ENCODE measurements around the gene C11orf42. TPM values are rescaled to one million over a fixed set of nuclear protein-coding genes. Genes with fewer than 3 reads are reported as not detected.

Gene C11orf42
- total RNA-seq, 4 donors from 2014 or later, result not detected

DNA sequence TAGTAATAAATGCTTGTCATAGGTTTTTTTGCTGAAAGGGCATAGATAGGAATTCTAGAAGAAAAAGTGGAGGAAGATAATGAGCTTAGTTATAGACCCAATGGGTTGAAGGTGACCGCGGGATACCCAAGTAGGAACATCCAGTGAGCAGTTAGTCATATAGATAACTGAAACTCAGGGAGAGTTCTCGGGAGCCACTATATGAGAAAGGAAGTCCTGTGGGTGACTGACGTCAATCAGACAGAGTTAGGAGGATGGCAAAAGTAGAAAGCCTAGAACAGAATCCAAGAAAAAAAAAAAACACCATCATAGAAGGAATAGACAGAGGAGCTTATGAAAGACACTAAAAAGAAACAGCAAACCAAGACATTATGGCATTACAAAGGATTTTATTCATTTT lies 31.9 kb downstream of the C11orf42 start:
- 75 to 83% methylated on average over 4 of the region's 4 CpGs for WGBS, 2 donors

DNA sequence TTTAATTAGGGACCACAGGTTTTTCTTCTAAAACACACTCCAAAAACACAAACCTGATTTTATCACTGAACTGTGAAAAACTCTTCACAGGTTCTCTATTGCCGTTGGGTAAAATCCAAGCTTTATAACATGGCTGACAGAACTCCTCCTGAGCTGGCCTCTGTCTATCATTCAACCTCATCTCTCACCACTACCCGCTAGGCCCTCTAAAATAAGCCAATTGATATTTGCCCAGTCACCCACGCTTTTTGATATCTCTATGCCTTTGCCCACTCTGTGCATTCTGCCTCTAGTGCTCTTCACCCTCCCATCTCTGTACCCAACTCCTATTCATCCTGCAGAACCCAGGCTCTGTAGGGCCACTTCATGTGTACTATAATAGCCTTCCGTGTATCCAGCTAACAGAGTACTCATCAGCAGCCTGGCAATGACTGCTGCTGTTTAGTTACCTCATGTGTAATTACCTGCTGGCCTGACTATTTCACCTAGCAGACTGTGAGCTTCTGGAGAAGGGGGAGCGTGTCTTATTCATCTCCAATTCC lies 32.5 kb downstream of the C11orf42 start:
- H3K4me3 ChIP-seq, result no peak overlapping the region
- WGBS, 2 donors, result 92% methylated on average over 5 of the region's 5 CpGs
- no peak for DNase-seq (ENCODE audit: low spot score in 2 of 2)

More for the DNA sequence above, 31.9 kb downstream of the C11orf42 start:
- H3K27ac ChIP-seq, result no peak overlapping the region
- H3K27me3 ChIP-seq, result no peaks in the 10 kb centered on the region
- H3K36me3 ChIP-seq, result no peaks in the 10 kb centered on the region
- H3K4me3 ChIP-seq, result no peak overlapping the region
- H3K9me3 ChIP-seq, result no peaks in the 10 kb centered on the region
- H3K4me1 ChIP-seq, result peaks cover 0 to 16% (median 10%) of the 10 kb centered on the region in 4 donors
- DNase-seq (ENCODE audit: low spot score in 2 of 2), result no peak
- TF ChIP-seq, protein P1, sequence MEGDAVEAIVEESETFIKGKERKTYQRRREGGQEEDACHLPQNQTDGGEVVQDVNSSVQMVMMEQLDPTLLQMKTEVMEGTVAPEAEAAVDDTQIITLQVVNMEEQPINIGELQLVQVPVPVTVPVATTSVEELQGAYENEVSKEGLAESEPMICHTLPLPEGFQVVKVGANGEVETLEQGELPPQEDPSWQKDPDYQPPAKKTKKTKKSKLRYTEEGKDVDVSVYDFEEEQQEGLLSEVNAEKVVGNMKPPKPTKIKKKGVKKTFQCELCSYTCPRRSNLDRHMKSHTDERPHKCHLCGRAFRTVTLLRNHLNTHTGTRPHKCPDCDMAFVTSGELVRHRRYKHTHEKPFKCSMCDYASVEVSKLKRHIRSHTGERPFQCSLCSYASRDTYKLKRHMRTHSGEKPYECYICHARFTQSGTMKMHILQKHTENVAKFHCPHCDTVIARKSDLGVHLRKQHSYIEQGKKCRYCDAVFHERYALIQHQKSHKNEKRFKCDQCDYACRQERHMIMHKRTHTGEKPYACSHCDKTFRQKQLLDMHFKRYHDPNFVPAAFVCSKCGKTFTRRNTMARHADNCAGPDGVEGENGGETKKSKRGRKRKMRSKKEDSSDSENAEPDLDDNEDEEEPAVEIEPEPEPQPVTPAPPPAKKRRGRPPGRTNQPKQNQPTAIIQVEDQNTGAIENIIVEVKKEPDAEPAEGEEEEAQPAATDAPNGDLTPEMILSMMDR (IDR thresholded peaks at IDR 0.05), result no peak
- TF ChIP-seq POLR2A (IDR thresholded peaks at IDR 0.05) (no peak), EP300 (IDR thresholded peaks at IDR 0.05) (no peak)

DNA sequence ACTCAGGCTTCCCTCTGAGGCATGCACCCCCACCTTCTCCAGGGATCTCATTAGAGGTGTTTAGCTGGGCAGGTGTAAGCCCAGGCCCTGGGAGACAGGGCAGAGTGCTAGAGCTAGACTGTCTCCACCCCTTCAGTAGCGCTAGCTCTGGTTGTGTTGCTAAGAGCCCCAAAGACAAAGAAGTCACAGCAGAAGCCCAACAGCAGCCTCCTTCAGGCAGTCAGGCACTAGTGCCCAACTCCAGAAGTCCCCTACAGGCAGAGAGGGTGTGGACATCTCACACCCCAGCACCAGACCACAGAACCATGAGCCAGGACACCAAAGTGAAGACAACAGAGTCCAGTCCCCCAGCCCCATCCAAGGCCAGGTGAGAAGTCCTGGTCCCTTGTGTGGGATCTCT lies 33.5 kb downstream of the C11orf42 start, which contains the start of gene CNGA4:
Gene CNGA4, plus strand, starts transcription at position 188 of the 400 bp plus-strand sequence. Its CDS starts 118 bp downstream, at position 306.
- Histone ChIP-seq H3K4me3 (no peak within 1 kb of the TSS), H3K27ac (no peak within 1 kb of the TSS), H3K9me3 (no peaks in the 10 kb centered on the region), H3K27me3 (no peaks in the 10 kb centered on the region), H3K36me3 (no peaks in the 10 kb centered on the region), H3K4me1 (peaks cover 0 to 1% (median under 1%) of the 10 kb centered on the region in 4 donors)
- TF ChIP-seq EP300 (IDR thresholded peaks at IDR 0.05) (no peak), POLR2A (IDR thresholded peaks at IDR 0.05) (no peak)
- TF ChIP-seq, protein P1 (IDR thresholded peaks at IDR 0.05), result no peak
- no peak for DNase-seq (ENCODE audit: low spot score in 2 of 2)
- WGBS, 2 donors, result 63 to 82% methylated on average over 1 of the region's 1 CpG

More for the DNA sequence above, 32.5 kb downstream of the C11orf42 start:
- Histone ChIP-seq H3K27ac (no peak overlapping the region), H3K9me3 (no peaks in the 10 kb centered on the region), H3K27me3 (no peaks in the 10 kb centered on the region), H3K36me3 (no peaks in the 10 kb centered on the region), H3K4me1 (peaks cover 0 to 12% (median 9%) of the 10 kb centered on the region in 4 donors)
- TF ChIP-seq, protein P1 (IDR thresholded peaks at IDR 0.05), result no peak
- TF ChIP-seq EP300 (IDR thresholded peaks at IDR 0.05), result no peak
- no peak for TF ChIP-seq POLR2A (IDR thresholded peaks at IDR 0.05)

DNA sequence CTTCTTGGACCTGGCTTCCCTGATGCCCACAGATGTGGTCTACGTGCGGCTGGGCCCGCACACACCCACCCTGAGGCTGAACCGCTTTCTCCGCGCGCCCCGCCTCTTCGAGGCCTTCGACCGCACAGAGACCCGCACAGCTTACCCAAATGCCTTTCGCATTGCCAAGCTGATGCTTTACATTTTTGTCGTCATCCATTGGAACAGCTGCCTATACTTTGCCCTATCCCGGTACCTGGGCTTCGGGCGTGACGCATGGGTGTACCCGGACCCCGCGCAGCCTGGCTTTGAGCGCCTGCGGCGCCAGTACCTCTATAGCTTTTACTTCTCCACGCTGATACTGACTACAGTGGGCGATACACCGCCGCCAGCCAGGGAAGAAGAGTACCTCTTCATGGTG lies 34.8 kb downstream of the C11orf42 start:
- Histone ChIP-seq H3K4me1 (no peaks in the 10 kb centered on the region), H3K36me3 (no peaks in the 10 kb centered on the region), H3K27me3 (no peaks in the 10 kb centered on the region), H3K4me3 (no peak overlapping the region), H3K27ac (no peak overlapping the region), H3K9me3 (no peaks in the 10 kb centered on the region)
- WGBS, 2 donors, result 97 to 98% methylated on average over 28 of the region's 28 CpGs
- TF ChIP-seq POLR2A (IDR thresholded peaks at IDR 0.05) (no peak), EP300 (IDR thresholded peaks at IDR 0.05) (no peak)
- TF ChIP-seq, protein P1 (IDR thresholded peaks at IDR 0.05), result no peak
- no peak for DNase-seq (ENCODE audit: low spot score in 2 of 2)

DNA sequence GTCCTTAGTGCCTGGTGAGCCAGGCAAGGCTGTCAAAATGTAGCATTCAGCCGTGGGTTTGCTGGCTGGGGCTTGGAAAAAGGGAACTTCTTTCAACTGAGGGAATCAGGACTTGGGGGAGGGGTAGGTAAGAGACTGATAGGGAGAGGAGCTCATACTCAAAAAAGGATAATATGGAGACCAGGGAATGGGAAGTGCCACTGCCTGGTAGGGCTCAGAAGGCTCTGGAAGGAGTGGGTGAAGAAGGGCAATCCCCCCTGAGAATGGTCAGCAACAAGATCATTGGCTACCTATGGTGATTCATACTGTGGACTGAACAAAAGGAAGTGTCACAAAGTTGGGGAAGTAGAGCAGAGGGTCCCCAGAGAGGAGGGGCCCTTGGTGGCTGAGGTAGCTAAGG lies 35.4 kb downstream of the C11orf42 start:
- WGBS, 2 donors, result 47 to 68% methylated on average over 1 of the region's 1 CpG
- Histone ChIP-seq H3K4me1 (no peaks in the 10 kb centered on the region), H3K27ac (no peak overlapping the region), H3K9me3 (no peaks in the 10 kb centered on the region), H3K27me3 (no peaks in the 10 kb centered on the region), H3K4me3 (no peak overlapping the region), H3K36me3 (no peaks in the 10 kb centered on the region)
- DNase-seq (ENCODE audit: low spot score in 2 of 2), result no peak
- no peak for TF ChIP-seq POLR2A (IDR thresholded peaks at IDR 0.05)
- TF ChIP-seq, protein P1 (IDR thresholded peaks at IDR 0.05), result no peak
- TF ChIP-seq EP300 (IDR thresholded peaks at IDR 0.05), result no peak

Data from tibial nerve (tissue), 4 donors.